Endothelial cell of umbilical vein (primary cell): ENCODE results near the gene FAM180A.

Source experiments
- CTCF ChIP-seq, 2 donors: IDR thresholded peaks; 1 replicate in 1 of 2; 2 replicates in 1 of 2; pipeline ENCODE4 v1.5.1; 2011; ENCODE audit warnings: low read length in 2 of 2, mild to moderate bottlenecking in 2 of 2, moderate library complexity in 2 of 2, control low read depth in 1 of 2, inconsistent platforms in 1 of 2, low read depth in 1 of 2; ENCODE audit not compliant: insufficient read depth in 1 of 2; ENCODE audit errors: extremely low read depth in 1 of 2
- EZH2 ChIP-seq: IDR thresholded peaks from 2 replicates; pipeline ENCODE4 v1.6.1; 2012; ENCODE audit warnings: borderline replicate concordance, low read depth, mild to moderate bottlenecking, moderate library complexity, low read length, inconsistent platforms; ENCODE audit not compliant: severe bottlenecking
- GATA2 ChIP-seq: IDR thresholded peaks from 2 replicates; pipeline ENCODE4 v1.7.0; 2011; ENCODE audit warnings: low read depth, mild to moderate bottlenecking, moderate library complexity, mixed read lengths, low read length; ENCODE audit not compliant: insufficient read length, insufficient read depth
- MAX ChIP-seq: IDR thresholded peaks from 2 replicates; pipeline ENCODE4 v1.6.1; 2011; ENCODE audit not compliant: insufficient read depth, insufficient read length
- MYC ChIP-seq: IDR thresholded peaks from one replicate; pipeline ENCODE4 v1.6.1; 2011; ENCODE audit warnings: mild to moderate bottlenecking, low read depth, low read length
- POLR2A ChIP-seq: IDR thresholded peaks from 2 replicates; pipeline ENCODE4 v1.6.1; 2012; ENCODE audit warnings: low read depth, mild to moderate bottlenecking, control low read depth, low read length
- POLR2AphosphoS5 ChIP-seq: IDR thresholded peaks from 2 replicates; pipeline ENCODE4 v1.6.1; 2012; ENCODE audit warnings: low read depth, mild to moderate bottlenecking, control low read depth, low read length, moderate library complexity; ENCODE audit not compliant: insufficient read depth

GRCh38 chr7:135763261-135763660 lies 14.6 kb upstream of the FAM180A start:
- TF ChIP-seq POLR2AphosphoS5 = no peak
- no peak for TF ChIP-seq EZH2
- no peak for TF ChIP-seq CTCF (IDR thresholded peaks at IDR 0.05; ENCODE audit: extremely low read depth in 1 of 2, insufficient read depth in 1 of 2, low read depth in 1 of 2, low read length in 2 of 2)
- TF ChIP-seq GATA2 = no peak
- no peak for TF ChIP-seq MAX
- TF ChIP-seq MYC = no peak
- no peak for TF ChIP-seq POLR2A
